Stimulated activated CD8-positive, alpha-beta memory T cell treated with anti-CD3 and anti-CD28 coated beads, Interleukin-4, amount 100 ng/mL, for 24 hours (primary cell): Measurements from ENCODE around the gene PTGR3.
"Not testable (repeated sequence)": the region's sequence is repeated elsewhere in the genome, so short reads cannot be mapped to it uniquely, and the experiment has no call there.

Experiments used
- DNase-seq: peaks from one replicate; pipeline ENCODE4 v3.0.0-alpha.2; 2020; ENCODE audit warnings: low read depth

PTGR3 gene

GRCh38 chr18:75202696-75203365 lies 6.1 kb downstream of the PTGR3 start:
- DNase-seq: no peak

GRCh38 chr18:75201282-75202270 lies 7.4 kb downstream of the PTGR3 start:
- DNase-seq: no peak

DNA sequence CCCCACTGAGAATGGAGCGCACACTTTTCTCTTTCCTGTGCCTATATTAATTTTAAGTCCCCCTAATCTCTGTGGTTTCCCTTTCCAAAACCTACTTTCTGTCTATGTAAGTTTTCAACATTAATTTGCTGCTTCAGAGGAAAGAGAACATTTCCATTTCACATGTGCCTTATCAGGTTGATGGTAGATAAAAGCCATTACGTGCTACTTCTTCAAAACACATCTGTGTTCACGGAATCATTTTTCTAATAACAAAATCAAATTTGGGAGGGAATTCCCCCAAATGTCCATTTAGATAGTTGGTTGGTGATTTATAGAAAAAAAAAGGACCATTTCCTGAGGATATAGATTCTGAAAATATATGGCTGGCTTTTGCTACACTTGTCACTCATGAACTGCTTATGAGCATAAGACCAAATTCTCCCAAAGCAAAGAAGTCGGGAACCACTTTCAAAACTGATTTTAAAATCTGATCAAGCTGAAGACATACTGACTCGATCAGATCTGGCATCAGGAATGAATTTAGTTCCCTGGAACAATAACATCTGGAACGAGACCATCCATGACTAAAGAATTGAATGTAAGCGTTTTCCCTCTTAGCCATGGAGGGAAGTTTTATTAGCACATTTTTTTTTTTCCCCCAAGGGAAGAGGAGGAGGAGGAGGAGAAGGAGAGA lies 8.2 kb downstream of the PTGR3 start:
- DNase-seq: no peak

- DNase-seq: no peak
Observed at GRCh38 chr18:75200071-75200470, 8.9 kb downstream of the PTGR3 start.

DNA sequence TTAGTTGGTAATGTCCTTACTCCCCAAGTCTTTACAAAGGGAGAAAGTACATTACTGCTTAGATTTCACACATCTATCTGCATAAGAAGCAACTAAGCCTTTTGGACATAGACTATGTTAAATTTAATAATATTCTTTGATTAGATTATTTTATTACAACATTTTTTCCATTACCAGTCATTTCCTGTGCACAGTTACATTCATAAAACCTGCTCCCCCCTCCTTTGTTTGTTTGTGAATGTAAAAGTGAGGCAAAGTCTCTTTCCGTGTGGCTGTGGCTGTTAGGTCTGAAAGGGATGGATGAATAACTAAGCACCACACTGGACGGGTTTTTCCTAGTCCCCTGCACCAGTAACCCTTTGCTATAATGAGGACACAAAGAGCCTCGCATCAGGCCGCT lies 9.6 kb downstream of the PTGR3 start:
- no peak for DNase-seq

GRCh38 chr18:75198036-75198435 lies 10.9 kb downstream of the PTGR3 start:
- DNase-seq: no peak

DNA sequence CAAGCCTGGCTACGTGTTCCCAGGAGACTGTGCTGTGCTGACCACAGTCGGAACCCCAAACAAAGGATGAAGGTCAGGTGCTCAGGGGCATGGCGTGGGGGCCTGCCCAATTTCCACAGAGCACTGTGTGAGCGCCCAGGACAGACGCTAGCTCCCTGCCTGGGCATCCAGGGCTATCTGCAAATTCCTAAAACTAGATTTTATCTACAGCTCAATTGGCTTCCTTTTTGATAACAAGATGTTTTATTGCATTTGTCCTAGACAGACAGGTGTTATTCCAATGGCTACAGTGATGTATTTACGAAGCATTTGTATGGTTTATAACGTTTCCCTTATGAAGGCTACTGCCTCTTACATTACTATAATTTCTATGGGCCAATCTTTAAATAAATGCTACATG lies 16.0 kb downstream of the PTGR3 start:
- no peak for DNase-seq

DNA sequence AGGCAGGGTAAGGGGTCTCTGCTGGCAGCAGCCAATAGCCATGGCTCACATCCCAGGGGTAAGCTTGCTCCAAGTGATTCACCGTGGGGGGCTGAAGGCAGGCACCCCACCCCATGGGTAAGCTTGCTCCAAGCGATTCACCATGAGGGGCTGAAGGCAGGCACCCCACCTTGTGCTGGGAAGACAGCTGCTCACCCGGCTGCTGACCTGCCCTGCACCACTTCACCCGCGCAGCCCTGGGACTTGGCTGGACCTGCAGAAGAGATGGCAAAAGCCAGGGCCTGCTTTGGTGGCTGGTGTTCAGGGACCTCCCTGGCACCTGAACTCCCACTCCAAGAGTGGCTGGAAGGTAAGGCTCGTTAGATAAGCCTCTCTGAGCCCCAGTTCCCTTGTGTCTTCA lies 19.2 kb downstream of the PTGR3 start:
- no peak for DNase-seq

GRCh38 chr18:75187702-75188101 lies 21.2 kb downstream of the PTGR3 start:
- DNase-seq: not testable (repeated sequence)

GRCh38 chr18:75185460-75185859 lies 23.5 kb downstream of the PTGR3 start:
- DNase-seq: no peak

DNA sequence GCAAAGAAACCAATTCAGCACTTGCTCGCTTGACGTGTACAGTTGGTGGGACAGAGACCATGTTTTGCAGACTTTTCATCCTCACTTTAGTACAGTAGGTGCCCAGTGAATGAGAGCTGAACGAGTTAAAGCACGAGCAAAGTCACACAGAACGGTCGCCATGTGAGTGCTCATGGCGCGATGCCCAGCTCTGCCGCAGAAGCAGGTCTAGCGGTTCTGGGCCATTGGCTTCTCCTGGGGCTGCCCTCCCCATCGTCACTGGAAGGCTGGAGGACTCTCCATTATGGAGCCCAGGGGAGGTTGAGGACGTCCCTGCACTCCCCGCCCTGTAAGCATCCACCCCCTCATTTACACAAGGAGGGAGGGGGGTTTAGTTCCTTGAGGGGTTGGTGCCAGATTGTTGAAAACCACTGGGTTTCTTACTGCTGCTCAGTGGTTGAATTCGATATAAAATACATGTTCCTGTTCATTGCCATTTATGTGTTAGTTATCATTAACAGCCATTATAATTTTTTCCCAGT lies 24.9 kb downstream of the PTGR3 start:
- DNase-seq: no peak

- no peak for DNase-seq
Observed at GRCh38 chr18:75183524-75183923, 25.4 kb downstream of the PTGR3 start.

DNA sequence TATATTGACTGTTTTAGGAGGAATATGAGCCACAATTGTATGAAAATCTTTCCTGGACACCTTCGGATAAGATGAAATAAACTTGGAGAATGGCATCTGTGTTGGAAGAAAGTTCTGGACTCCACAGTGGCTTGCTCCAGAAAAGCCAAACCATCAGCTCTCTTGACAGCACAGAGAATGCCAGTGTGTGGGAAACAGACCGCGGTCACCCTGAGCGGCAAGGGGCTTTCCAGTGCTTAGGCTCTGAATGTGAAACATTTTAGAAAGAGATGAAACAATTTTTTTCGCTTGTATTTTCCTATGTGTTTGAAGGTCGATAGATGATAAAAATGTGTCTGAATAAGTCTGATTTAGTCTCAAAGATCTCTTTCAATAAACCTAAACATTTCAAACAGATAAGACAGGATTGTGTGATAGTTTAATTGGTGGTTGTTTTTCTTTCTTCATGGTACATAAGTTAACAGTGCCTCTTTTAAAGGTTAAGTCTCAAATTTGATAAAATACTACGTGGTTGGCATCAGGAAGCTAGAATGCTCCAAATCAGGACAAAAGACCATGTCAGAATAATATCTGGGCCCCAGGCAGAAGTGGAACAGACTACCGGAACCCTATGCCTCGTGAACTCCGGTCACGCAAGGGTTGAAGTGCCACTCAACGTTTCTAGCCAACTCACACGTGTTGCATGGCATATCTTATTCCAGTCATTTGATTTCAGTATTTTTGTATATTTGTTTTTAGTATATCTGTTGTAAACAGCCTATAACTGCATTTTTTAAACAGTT lies 28.9 kb downstream of the PTGR3 start:
- DNase-seq: no peak

GRCh38 chr18:75178376-75178775 lies 30.6 kb downstream of the PTGR3 start:
- DNase-seq: no peak

DNA sequence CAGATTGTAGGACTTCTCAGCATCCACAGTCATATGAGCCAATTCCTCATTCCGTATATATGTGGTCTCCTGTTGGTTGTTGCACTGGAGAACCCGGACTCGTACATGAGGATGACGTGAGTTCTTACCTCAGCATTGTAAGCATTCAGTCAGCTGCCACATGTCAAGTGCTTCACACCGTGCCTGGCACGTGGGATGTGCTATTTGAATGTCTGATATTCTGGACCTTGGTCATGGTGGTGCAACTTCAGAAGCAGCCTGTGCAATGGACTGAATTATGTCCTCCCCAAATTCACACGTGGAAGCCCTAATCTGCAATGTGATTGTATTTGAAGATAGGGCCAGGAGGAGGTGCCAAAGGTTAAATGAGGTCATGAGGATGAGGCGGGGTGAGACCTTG lies 32.1 kb downstream of the PTGR3 start:
- no peak for DNase-seq

- no peak for DNase-seq
Observed at GRCh38 chr18:75173738-75174137, 35.2 kb downstream of the PTGR3 start.

DNA sequence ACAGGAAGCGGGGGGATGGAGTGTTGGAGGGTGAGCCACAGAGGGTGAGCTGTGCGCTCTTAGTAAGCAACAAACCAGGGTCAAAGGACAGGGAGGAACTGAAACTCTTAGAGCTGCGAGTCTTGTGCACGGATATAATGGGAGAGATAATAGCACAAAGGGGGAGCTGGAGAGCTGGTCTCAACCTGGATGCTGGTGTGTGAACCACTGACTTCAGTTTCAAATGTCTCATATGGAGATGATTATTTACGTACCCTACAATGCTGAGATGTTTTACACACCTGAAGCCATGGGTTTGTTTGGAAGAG lies 35.9 kb downstream of the PTGR3 start:
- DNase-seq: no peak

DNA sequence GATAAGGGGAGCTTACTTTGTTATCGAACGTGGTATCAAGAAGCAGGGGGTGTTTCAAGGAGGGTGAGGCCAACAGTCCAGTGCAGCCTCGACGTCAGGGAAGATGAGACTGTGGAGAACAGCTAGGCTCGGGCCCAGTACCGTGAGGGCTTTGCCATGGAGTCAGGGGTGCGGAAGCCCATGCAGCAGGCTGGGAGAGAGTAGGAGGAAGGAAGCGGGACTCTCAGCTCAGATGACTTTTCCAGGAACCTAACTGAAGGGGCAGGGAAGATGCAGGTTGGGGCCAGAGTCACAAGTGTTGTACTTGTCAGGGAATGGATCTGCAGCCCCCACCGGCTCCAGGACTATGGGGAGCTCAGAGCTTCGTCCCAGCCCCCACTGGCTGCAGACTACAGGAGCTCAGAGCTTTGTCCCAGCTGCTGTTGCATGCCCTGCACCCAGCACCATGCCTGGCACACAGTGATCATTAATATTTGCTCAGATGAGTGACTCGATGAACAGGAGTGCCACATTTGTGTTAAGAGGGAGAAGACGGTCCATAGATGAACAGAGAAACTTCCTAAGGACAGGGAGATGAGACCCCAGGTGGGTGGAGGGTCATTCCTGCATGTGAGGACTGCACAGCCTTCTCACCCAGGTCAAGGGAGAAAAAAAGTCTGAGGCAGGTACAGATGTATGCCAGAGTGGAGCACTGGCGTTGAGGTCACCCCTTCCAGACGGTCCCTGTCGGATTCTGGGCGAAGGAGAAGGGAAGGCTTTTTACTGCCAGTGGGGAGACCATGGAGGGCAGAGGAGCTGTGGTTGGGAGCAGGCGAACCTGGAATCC lies 36.4 kb downstream of the PTGR3 start:
- no peak for DNase-seq

GRCh38 chr18:75170916-75171315 lies 38.0 kb downstream of the PTGR3 start:
- DNase-seq: no peak

DNA sequence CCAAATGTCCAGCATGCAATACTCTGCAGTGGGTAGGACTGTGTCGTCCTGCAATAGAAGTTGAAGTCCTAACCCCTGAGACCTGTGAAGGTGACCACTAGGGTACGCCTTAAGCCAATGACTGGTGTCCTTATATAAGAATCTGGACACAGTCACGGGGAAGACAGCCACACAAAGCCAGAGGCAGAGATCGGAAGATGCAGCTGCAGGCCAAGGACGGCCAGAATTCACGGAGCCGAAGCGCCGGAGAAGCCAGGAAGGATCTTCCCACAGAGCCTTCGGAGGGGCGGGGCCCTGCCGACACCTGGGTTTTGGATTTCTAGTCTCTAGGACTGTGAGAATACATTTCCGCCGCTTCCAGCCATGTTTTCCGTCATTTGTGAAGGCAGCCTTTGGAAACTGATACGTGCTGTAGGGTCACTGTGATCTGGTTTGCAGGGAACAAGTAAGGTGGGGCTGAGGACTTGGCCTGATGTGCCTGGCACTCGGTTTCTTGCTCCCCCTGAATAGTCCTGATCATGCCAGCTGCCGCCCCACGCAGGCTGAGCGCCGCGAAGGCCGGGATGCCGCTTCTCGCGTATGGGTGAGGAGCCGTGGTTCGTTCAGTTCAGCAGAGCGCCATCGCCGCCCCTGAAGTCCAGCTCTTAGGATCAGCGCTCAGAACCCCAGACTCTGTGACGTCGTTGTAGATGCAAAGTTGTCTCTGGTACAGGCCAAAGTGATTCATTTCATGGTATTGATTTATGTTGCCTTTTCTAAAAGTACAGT lies 38.7 kb downstream of the PTGR3 start:
- no peak for DNase-seq
